Stimulated activated effector memory CD8-positive, alpha-beta T cell treated with anti-CD3 and anti-CD28 coated beads, Interleukin-12 subunit alpha, Interleukin-12 subunit beta, amount 100 ng/mL, for 72 hours (primary cell): Measurements from ENCODE around the gene L3MBTL4.

ENCODE experiments used
- ATAC-seq: fragments of 150-1000 bp; cut with Tn5 transposase; 2 replicates; pipeline ENCODE4 v1.10.0; 2021
- DNase-seq, 2 donors: peaks; one replicate each; pipeline ENCODE4 v3.0.0; 2021 to 2022; ENCODE audit warnings: low spot score in 2 of 2
- H3K27ac Mint-ChIP-seq: one replicate; pipeline ENCODE4 v1.8.0; 2022; ENCODE audit warnings: mild to moderate bottlenecking, mixed read lengths
- H3K36me3 Mint-ChIP-seq: one replicate; pipeline ENCODE4 v1.8.0; 2022; ENCODE audit warnings: mild to moderate bottlenecking, mixed read lengths
- H3K4me1 Mint-ChIP-seq: one replicate; pipeline ENCODE4 v1.8.0; 2022; ENCODE audit warnings: mixed read lengths
- H3K4me3 Mint-ChIP-seq: one replicate; pipeline ENCODE4 v1.8.0; 2022; ENCODE audit warnings: mild to moderate bottlenecking, mixed read lengths
- H3K9me3 Mint-ChIP-seq: one replicate; pipeline ENCODE4 v1.8.0; 2022; ENCODE audit warnings: mixed read lengths

L3MBTL4 gene

DNA sequence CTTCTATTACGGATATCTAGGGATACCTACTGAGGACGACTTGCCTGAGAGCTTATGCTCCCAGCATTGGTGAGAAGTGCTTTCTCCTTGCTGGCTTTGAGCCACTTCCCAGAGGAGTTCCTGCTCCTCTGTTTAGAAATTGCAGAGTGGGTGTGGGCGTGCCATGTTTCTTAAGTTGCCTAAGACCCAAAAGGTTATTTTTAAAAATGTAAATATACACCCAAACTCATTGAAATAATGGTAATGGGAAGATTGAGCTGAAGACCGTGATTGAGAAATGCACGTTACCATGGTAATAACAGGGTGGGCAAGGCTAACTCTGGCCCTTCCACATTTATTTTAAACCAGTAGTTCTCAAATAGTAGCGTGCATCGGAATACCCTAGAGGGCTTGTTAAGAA is 502.1 kb downstream of the L3MBTL4 start:
- Mint-ChIP-seq H3K36me3 (no peaks in the 10 kb centered on the region), H3K4me1 (no peaks in the 10 kb centered on the region), H3K27ac (no peak overlapping the region), H3K9me3 (peaks cover 7% of the 10 kb centered on the region), H3K4me3 (no peak overlapping the region)
- ATAC-seq (no peak), DNase-seq (no peak)

DNA sequence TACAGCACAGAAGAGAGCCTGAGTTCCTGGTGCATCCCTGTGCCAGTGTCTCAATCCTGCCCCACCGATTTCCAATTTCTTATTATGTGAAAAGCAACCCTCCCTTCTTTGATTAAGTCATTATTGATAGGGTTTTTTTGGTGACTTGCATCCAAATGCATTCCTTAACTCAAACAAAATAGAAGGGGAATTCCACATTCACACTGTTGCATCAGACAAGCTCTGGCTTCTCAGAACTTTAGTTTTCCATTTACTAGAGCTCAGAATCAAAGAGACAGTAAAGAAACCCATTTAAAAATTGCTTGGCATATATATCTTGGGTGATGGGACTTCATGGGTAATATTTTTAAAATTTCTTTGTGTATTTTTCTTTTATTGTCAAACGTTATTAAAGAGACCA is 505.6 kb downstream of the L3MBTL4 start:
- no peaks in the 10 kb centered on the region for H3K36me3 Mint-ChIP-seq
- no peak overlapping the region for H3K27ac Mint-ChIP-seq
- ATAC-seq (no peak), DNase-seq (no peak)
- no peaks in the 10 kb centered on the region for H3K4me1 Mint-ChIP-seq
- peaks cover 2% of the 10 kb centered on the region for H3K9me3 Mint-ChIP-seq
- no peak overlapping the region for H3K4me3 Mint-ChIP-seq
